ENCODE data around the gene LCE6A.

The LCE6A gene

GRCh38 chr1:152811671-152812070 lies 31.0 kb upstream of the LCE6A start, which contains the start of gene LCE1B:
TSS of gene LCE1B (plus strand) at chr1:152811971. CDS start at chr1:152812447, 476 bp downstream.
- no peak for DNase-seq (ENCODE audit: low read depth)
- no peak within 1 kb of the TSS for H3K4me3 ChIP-seq (ENCODE audit: control insufficient read depth, low read depth, low read length)
- TF ChIP-seq CTCF (conservative IDR thresholded peaks at IDR 0.05; ENCODE audit: control insufficient read depth, insufficient read depth, low read depth, low read length) = no peak

GRCh38 chr1:152817309-152817708 lies 25.3 kb upstream of the LCE6A start:
- H3K4me3 ChIP-seq (ENCODE audit: control insufficient read depth, low read depth, low read length) = no peak overlapping the region
- TF ChIP-seq CTCF (conservative IDR thresholded peaks at IDR 0.05; ENCODE audit: control insufficient read depth, insufficient read depth, low read depth, low read length) = no peak
- peak; percentile 19 for DNase-seq (ENCODE audit: low read depth)

- peak; percentile 45 for TF ChIP-seq CTCF (conservative IDR thresholded peaks at IDR 0.05; ENCODE audit: control insufficient read depth, insufficient read depth, low read depth, low read length)
- H3K4me3 ChIP-seq (ENCODE audit: control insufficient read depth, low read depth, low read length) = no peak overlapping the region
- peak; percentile 65 for DNase-seq (ENCODE audit: low read depth)
These were observed 19.4 kb upstream of the LCE6A start for GRCh38 chr1:152823294-152823693.

- H3K4me3 ChIP-seq (ENCODE audit: control insufficient read depth, low read depth, low read length) = no peak overlapping the region
- TF ChIP-seq CTCF (conservative IDR thresholded peaks at IDR 0.05; ENCODE audit: control insufficient read depth, insufficient read depth, low read depth, low read length) = no peak
- no peak for DNase-seq (ENCODE audit: low read depth)
These were observed 17.7 kb upstream of the LCE6A start for GRCh38 chr1:152824964-152825363.

GRCh38 chr1:152827173-152827572 lies 15.5 kb upstream of the LCE6A start, which contains the start of gene LCE1A:
TSS of gene LCE1A (plus strand) at chr1:152827473. CDS start at chr1:152827473, 0 bp downstream.
- no peak for DNase-seq (ENCODE audit: low read depth)
- no peak within 1 kb of the TSS for H3K4me3 ChIP-seq (ENCODE audit: control insufficient read depth, low read depth, low read length)

GRCh38 chr1:152836870-152837269 lies 5.8 kb upstream of the LCE6A start:
- TF ChIP-seq CTCF (conservative IDR thresholded peaks at IDR 0.05; ENCODE audit: control insufficient read depth, insufficient read depth, low read depth, low read length) = no peak
- no peak overlapping the region for H3K4me3 ChIP-seq (ENCODE audit: control insufficient read depth, low read depth, low read length)
- DNase-seq (ENCODE audit: low read depth) = peak; percentile 8

More at GRCh38 chr1:152827173-152827572, 15.5 kb upstream of the LCE6A start, which contains the start of gene LCE1A:
- no peak for TF ChIP-seq CTCF (conservative IDR thresholded peaks at IDR 0.05; ENCODE audit: control insufficient read depth, insufficient read depth, low read depth, low read length)

GRCh38 chr1:152855661-152856060 lies 13.0 kb downstream of the LCE6A start:
- no peak overlapping the region for H3K4me3 ChIP-seq (ENCODE audit: control insufficient read depth, low read depth, low read length)
- no peak for DNase-seq (ENCODE audit: low read depth)
- TF ChIP-seq CTCF (conservative IDR thresholded peaks at IDR 0.05; ENCODE audit: control insufficient read depth, insufficient read depth, low read depth, low read length) = no peak

Measured in fibroblast of mammary gland (primary cell).